ENCODE data around the gene CAMSAP1. TPM values are rescaled to one million over a fixed set of nuclear protein-coding genes. Genes with fewer than 3 reads are reported as not detected.

The CAMSAP1 gene
- total RNA-seq, 1 donor from 2014 or later: 20.5 TPM

DNA sequence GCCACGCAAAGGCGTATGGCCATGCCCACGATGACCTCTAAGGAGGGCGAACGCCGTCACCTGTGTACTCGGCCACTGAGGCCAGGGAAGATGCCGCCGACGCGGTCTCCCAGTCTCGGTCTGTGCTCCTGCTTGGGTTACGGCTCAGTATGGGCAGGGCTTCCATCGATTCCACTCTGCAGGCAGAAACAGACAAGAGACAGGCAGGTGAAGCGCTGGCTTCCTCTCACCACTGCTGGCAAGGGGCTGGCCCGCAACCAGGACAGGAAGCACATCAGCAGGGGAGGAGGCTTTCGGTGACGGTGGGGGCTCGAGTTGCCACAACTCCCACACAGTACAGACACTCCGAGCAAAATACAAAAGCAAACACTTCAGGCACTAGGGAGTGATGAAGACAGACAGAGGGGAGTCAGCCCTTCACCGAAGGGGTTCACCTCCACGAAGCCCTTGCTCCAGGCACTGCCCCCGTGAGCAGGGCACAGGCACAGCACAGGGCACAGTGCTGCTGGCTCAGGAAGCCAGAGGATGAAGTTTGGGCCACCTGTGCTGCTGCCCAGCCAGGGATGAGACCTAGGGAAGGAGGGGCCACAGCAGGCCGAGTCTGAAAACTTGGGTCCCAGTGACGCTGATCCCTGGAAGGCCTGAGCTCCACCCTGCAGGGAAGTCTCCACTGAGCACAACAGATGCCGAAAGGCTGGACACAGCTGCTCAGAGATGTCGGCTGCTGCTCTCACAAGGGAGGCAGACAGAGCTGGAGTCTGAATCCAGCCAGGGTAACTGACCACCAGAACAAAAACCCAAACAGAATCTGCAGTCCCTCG is 91.3 kb downstream of the CAMSAP1 start:
- DNase-seq (ENCODE audit: low read depth, low spot score): no peak

DNA sequence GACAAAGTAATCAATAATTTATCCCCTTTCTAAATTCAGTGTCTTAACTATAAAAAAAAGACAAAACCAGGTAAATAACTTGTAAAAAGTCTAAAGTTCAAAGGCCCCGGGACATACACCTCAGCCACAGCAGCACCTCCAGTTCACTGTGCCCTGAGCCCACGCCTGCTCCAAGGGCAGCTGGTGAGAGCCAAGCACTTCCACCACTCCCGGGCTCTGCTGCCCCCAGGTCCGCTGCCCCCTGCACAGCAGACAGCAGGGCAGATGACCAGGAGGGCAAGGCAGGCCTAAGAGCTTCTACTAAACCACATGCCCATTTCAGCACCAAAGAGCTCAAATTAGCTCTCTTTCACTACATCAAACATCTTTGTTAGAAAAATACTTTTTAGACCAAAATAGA is 91.9 kb downstream of the CAMSAP1 start:
- no peak for DNase-seq (ENCODE audit: low read depth, low spot score)

DNA sequence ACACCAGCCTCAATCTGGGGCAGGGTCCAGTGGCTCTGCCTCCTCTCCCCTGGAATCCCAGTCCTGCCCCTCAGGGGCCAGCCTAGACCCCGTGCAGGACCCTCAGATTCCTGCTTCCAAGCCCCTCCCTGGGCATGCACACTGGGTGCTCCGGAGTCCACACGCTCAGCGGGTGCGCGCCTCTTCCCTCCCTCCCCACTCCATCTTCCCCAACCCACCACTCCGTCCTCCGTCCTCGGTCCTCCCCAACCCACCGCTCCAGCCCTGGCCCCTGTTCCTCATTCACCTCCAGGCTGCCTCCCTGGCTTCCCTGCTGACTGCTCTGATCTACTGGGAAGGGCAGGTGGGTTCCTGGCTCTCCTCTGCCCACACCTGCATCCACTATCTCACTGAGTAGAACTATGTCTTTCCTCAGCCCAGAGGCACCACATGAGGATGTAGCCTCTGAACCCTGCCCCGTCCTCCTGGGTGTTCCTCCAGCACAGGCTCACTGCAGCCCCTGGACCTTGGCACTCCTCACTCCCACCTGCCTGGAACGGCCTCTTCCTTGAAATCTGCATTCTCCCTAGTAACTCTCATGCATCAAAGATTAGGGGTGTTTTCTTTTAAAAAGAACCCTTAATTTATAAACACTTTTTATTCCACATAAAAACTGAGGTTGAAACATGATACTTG is 92.8 kb downstream of the CAMSAP1 start:
- DNase-seq (ENCODE audit: low read depth, low spot score): no peak

- no peak for DNase-seq (ENCODE audit: low read depth, low spot score)
Observed at GRCh38 chr9:135813671-135814290, 93.6 kb downstream of the CAMSAP1 start.

DNA sequence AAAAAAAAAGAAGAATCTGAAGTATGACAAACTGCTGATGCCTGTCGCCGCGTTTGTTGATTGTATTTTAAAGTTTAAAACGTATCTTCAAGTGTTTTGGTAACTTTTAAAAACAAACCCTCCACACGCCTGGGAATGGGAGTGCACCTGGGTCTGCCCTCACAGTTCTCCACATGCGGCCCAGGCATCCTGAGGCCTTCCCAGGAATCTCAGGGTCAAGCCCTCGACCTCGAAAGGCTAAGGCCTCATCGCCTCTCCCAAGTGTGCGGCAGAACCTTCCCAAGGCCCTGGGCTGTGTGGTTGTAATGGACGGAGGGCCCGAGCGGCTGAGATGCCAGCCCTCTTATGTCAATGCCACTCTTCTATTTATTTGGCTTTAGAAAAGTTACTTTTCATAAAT is 94.4 kb downstream of the CAMSAP1 start:
- DNase-seq (ENCODE audit: low read depth, low spot score): no peak

GRCh38 chr9:135811801-135812200 is 95.5 kb downstream of the CAMSAP1 start:
- no peak for DNase-seq (ENCODE audit: low read depth, low spot score)

DNA sequence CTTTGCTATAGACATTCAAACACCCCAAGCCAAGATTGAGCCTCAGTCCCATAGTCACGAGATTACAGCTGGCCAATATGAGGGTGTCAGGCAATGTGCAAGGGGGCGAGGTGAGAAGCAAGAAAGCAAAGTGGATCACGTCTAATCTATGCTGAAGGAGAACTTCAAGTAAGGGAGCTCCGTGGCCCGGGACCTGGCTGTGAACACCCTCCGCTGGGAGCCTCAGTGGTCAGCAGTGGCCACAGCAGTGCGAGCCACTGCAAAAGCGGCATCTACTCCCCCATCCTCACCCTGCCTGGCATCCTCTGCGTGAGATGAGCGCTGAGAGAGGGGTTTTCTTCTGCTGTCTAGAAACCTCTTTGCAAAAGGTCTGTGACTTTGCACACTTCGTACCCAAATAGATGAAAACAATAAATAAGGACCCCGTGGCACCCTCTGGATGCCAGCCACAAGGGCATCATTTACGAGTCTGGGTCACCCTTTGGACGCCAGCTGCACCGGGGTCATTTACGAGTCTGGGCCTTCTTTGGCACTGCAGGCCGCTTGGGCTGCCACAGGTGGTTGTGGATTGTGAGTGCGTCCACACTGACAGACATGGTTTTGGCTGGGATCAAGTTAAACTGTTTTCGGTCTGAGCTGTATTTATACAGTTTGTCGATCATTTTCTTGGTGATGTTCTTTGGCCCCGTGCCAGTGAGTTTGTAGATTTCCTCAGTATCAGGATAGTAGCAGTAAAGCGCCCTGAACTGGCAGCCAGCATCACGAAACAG is 96.4 kb downstream of the CAMSAP1 start:
- no peak for DNase-seq (ENCODE audit: low read depth, low spot score)

- DNase-seq (ENCODE audit: low read depth, low spot score): no peak
Observed at GRCh38 chr9:135809166-135809565, 98.2 kb downstream of the CAMSAP1 start.

DNA sequence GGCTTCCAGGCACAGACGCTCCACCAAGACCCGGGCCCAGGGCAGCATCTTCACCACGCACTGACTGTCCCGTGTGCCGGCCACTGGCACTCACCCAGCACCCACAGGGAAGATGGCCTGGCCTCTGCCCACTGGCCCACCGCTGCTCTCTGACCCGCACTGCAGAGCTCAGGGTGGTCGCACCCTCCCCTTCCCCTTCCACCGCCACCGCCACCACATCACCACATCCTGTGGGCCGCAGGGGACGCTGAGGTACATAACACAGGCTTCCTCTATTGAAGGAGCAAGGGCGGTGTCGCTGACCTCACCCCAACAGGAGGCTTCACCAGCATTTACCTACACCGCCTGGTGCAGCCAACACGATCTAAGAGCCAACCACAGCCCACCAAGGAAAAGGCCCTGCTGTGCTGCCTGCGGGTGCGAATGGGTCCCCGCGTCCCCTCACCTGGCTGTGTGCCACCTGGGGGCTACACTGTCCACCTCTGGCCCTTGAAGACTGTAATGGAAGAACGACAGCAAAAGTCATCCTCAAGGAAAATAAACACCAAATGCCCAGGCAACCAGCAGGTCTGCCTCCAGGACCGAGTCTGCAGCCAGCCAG is 101.8 kb downstream of the CAMSAP1 start:
- DNase-seq (ENCODE audit: low read depth, low spot score): no peak

- DNase-seq (ENCODE audit: low read depth, low spot score): no peak
Observed at GRCh38 chr9:135804581-135805421, 102.5 kb downstream of the CAMSAP1 start.

- DNase-seq (ENCODE audit: low read depth, low spot score): no peak
Observed at GRCh38 chr9:135803441-135803840, 103.9 kb downstream of the CAMSAP1 start.

GRCh38 chr9:135802876-135803419 is 104.4 kb downstream of the CAMSAP1 start:
- no peak for DNase-seq (ENCODE audit: low read depth, low spot score)

GRCh38 chr9:135801070-135801469 is 106.3 kb downstream of the CAMSAP1 start:
- DNase-seq (ENCODE audit: low read depth, low spot score): no peak

DNA sequence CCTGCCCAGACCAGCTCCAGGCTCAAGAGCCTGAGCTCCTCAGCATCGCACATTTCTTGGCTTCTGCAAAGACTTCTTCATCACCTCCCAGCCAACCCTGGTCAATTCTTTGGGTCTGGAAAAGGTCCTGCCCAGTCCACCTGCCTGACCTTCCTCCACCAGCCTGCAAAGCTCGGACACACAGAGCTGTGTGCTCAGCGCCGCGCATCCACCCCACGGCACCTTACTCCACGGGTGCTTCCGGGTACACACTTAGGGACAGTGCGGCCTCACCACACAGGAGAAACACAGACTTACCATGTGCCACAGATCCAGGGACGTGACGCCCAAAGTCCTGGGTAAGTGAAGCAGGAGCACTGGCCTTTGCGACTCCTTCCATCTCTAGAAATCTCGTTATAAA is 108.1 kb downstream of the CAMSAP1 start:
- DNase-seq (ENCODE audit: low read depth, low spot score): no peak

DNA sequence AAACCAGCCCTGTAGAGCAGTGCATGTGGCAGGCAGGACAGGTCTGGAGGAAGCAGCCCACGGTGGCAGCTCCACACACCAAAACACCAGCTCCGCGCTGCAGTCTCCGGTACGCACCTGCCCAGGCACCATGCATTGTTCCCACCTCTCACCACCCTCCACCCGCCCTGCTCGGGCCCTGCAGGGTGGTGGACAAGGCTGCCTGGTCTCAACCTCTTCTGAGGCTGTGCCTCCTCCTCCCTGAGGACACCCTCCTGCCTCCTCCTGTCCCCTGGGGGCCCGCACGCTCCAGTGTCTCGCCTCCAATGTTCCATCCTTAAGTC is 109.1 kb downstream of the CAMSAP1 start:
- no peak for DNase-seq (ENCODE audit: low read depth, low spot score)

DNA sequence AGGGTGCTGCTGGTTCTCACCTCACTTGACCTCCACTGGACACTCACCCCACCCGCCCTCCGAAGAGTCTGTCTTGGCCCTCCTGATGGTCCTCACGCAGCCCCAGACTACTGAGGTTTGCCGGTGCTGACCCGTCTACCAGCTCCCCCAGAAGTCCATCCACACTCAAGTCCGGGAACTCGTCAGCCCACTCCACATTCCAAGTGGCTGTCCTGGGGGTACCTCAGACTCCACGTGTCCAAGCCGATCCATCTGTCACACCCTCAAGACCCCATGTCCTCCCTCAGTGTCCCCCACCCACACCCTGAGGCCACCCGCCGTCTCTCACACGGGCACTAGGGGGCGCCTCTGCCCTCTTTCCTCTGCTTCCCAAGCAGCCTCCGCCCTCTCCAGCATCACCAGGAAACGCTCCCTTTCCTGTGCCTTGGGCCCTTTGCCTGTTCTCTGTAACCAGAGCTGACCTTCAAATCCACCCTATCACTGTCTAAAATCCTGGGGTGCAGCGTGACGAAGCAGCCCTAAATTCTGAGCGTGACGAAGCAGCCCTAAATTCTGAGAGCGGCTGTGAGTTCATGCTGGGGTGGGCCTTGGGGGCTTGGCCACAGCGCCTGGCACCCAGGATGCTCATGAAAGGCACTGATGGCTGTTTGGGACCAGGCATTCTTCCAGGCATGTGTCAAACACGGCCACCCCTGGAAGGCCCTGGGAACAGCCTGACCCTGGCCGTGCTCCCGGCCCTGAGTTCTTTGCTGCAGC is 109.7 kb downstream of the CAMSAP1 start:
- DNase-seq (ENCODE audit: low read depth, low spot score): peak; percentile 8

GRCh38 chr9:135796784-135797485 is 110.4 kb downstream of the CAMSAP1 start:
- no peak for DNase-seq (ENCODE audit: low read depth, low spot score)

DNA sequence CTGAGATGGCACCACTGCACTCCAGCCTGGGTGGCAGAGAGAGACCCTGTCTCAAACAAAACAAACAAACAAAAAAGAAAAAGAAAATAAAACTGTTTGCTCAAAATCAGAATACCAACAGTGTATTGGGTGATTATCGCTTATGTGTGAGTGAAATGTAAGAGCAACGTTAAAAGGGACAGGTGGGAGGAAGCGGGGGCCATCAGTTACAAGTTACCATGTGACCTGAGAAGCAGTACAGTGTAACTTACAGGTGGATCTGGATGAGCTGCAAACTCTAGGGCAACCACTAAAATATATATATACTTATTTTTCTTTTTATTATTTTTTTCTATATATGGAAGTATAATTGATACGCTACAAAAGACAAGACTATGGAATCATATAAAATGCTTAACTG is 112.0 kb downstream of the CAMSAP1 start:
- DNase-seq (ENCODE audit: low read depth, low spot score): no peak

DNA sequence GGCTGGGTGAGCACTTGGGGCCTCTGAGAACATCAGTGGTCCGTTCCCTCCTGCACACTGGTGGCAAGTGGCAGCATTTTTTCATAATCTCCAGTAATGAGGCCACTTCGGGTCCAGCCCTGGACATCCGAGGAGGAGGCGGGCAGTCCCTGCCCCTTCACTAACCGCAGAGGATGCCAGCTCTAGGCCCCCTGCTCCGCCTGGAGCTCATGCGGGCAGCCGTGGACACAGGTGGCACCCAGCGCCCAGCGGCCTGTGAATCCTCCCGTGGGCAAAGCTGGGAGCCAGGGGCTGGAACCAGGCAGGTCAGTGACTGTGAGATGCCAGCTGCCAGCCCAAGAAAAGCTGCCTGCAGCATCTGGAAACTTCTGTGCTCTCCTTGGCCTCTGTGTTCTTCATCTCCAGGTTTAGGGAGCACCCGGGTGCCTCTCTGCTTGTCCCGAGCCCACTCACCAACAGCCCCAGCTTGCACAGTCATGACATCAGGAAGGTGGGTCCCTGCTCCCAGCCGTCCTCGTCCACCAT is 112.9 kb downstream of the CAMSAP1 start:
- DNase-seq (ENCODE audit: low read depth, low spot score): no peak

Data from pulmonary artery endothelial cell (primary cell).